ENCODE measurements around the gene HAL.

Gene HAL, protein sequence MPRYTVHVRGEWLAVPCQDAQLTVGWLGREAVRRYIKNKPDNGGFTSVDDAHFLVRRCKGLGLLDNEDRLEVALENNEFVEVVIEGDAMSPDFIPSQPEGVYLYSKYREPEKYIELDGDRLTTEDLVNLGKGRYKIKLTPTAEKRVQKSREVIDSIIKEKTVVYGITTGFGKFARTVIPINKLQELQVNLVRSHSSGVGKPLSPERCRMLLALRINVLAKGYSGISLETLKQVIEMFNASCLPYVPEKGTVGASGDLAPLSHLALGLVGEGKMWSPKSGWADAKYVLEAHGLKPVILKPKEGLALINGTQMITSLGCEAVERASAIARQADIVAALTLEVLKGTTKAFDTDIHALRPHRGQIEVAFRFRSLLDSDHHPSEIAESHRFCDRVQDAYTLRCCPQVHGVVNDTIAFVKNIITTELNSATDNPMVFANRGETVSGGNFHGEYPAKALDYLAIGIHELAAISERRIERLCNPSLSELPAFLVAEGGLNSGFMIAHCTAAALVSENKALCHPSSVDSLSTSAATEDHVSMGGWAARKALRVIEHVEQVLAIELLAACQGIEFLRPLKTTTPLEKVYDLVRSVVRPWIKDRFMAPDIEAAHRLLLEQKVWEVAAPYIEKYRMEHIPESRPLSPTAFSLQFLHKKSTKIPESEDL

DNA sequence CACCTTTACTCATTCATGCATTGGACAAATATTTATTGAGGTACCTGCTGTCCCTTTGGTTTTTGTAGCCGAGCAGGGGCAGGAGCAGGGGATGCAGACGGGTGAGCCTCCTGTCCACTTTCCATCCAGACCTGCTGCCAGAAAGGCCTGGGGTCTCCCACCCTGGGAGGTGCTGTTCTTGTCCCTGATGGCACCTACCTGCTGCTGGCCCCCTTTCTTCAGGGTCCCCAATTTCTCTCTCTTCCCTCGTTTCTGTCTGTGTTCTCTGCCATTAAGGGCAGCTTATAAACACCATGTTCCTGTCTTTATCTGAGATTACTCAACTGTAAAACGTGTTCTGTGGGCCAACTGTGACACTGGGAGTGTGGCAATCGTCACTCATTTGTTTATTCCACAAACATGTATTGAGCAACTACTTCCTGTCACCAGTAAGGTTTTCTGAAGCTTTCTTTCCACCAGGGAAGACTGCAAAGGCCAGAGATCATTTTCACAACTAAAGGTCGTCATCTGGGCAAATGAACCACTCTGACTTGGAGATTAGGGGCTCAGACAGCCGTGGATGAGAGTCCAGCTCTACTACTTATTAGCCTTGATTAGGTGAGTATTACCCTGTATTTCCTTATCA, at the start of gene HAL:
Gene HAL (minus strand): TSS at position 311 of the 625 bp plus-strand sequence. CDS start 434 bp downstream, outside the sequence.
- in situ Hi-C loops (cut with MboI; ENCODE audit: low sequenced_read_pairs), result no loop called here

DNA sequence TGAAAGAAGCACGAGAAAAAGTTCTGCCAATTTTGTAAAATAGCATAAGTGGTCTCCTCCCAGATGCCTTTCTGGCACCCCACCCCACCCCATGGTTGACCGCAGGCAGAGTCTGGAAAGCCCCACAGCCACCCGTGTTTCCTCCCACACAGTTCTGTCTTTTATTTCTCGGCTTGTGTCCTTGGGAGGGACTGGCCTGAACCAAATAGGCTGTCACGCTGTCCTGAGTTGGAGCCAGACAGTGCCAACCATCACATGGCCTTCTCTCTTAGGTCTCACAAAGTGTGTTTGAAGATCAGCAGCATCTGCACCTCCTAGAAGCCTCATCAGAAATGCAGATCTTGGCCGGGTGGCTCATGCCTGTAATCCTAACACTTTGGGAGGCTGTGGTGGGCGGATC, 49.4 kb upstream of the HAL start:
- in situ Hi-C loops (cut with MboI; ENCODE audit: low sequenced_read_pairs), result no loop called here

DNA sequence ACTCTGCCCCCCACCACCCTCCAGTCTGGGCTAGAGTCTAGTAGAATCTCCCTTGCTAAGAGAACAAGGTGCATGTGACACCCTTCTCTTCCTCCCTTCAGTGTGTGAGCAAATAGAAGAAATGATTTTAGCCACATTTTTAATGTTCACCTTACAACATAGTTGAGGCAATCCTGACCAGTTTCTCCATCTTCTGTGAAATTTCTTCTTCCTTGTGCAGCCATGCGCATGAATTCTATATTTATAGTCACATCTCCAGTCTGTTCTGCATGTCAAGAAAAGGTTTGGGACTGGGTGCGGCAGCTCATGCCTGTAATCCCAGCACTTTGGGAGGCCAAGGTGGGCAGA, 48.8 kb upstream of the HAL start:
- in situ Hi-C loops (cut with MboI; ENCODE audit: low sequenced_read_pairs), result no loop called here

DNA sequence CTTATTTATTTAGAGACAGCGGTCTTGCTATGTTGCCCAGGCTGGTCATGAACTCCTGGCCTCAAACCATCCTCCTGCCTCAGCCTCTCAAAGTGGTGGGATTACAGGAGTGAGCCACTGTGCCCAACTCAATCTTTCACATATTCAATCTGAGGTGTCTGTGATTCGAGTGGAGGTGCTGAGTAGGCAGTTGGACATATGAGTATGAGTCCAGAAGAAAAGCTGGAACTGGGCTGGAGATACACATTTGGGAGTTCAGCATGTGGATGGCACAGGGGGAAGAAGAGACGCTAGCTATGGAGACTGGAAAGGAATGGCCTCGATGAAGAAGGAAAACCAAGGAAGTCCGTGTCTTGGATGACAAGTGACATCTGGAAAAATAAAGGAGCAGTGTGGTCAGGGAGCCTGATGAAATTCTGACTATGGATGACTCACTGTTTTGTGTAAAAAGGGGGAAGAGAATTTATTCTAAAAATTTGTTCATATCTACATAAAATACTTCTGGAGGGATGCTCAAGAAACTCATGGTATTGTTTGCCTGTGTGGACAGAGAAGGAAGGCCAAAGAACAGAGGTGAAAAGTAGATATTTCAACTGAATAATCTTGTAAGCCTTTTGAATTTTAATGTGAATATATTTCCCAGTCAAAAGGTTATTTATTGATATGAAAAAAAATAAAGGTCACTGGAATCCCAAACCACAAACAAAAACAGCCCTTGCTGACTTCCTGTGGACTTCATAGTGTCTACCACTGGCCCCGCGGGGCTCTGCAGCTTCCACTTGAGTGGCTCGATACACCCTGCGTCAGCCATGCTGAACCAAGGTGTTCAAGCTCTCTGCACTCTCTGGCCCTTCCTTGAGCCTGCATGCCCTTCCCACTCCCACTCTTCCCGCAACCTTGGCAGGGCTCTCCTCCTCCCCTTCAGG, 48.1 kb upstream of the HAL start:
- in situ Hi-C loops (cut with MboI; ENCODE audit: low sequenced_read_pairs), result no loop called here

DNA sequence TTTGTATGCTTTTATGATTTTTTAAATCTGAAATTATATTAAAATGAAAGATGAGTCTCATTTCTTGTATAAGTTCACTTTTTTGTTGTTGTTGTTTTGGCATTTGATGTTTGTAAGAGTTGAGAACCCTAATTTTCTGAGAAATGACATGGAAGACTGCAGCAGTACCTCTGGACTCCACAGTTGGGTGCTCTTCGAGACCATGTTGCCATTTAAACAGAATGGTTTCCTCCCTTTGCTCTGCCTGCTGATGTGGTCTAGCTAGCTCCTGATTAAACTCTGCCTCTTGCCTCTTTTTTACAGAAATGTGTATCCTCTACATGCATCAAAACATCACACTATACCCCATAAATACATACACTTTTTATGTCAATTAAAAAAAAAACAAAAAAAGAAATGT, 45.0 kb upstream of the HAL start:
- in situ Hi-C loops (cut with MboI; ENCODE audit: low sequenced_read_pairs), result no loop called here

DNA sequence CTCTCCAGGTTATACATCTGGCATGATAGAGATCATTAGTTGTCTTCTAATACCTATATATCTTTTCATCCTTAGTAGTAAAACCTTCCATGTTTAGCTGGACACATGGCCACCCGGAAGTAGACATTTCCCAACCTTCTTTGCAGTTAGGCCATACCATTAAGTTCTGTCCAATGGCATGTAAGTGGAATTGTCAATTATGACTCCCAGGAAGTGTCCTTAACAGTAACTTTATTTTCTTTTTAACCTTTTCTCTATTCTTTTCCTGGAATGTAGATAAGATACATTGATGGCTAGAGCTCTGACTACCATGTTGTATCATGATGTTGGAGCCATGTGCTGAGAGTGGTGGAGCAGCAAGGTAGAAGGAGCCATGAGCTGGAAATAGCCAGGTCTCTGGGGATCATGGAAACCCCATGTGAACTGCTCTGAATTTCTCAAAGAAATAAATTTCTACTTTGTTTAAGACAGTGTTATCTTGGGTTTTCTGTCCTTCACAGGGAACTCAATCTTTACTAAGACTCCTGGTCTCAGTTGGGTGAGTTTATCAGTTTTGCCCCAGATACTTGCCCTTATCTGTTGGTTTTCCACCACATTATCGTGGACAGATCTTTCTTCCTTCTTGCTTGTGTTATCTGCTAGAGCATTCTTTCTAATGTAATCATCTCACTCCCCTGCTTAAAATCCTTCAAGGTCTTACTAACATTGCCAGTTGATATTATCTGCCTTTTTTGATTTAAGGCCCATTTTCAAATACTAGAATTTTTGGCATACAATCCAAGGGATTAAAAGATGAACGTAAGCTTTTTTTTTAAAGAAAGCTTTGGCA, 44.4 kb upstream of the HAL start:
- in situ Hi-C loops (cut with MboI; ENCODE audit: low sequenced_read_pairs), result no loop called here

DNA sequence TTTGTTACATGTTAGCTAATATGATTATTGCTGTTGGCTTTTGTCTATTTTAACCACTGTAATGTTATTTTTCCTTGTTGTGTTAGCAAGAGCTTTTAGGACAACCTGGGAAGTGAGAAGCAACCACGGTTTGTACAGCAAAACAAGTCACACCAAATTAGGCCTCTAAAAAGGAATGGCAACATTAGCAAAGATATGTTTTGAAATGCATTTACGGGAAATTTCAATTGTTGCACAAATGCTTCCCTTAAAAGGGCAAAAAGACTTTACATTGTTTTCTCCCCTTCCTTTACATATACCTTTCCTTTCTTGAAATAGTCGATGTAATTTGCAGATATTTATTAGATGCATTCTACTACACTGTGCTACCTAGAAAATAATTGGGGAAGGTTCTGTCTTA, 43.4 kb upstream of the HAL start:
- in situ Hi-C loops (cut with MboI; ENCODE audit: low sequenced_read_pairs), result no loop called here

DNA sequence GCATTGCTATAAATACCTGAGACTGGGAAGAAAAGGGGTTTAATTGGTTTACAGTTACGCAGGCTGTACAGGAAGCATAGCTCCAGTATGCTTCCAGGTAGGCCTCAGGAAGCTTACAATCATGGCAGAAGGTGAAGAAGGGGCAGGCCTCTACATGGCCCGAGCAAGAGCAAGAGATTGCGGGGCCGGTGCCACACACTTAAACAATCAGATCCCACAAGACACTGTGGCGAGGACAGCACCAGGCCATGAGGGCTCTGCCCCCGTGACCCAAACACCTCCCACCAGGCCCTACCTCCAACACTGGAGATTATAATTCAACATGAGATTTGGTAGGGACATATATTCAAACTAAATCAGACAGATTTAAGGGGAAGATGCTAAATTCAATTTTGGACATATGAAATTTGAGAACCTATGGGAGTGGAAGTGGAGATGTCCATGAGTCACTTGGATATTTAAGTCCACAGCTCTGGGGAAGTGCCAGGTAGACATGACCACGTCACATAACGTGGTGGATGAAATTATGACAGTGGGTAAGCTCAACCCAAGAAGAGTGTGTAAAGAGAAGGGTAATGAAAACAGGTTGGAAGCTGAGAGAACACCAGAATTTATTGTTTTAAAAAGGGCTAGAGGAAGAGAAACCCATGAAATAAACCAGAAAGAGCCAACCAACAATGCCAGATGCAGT, 40.8 kb upstream of the HAL start:
- in situ Hi-C loops (cut with MboI; ENCODE audit: low sequenced_read_pairs), result no loop called here

DNA sequence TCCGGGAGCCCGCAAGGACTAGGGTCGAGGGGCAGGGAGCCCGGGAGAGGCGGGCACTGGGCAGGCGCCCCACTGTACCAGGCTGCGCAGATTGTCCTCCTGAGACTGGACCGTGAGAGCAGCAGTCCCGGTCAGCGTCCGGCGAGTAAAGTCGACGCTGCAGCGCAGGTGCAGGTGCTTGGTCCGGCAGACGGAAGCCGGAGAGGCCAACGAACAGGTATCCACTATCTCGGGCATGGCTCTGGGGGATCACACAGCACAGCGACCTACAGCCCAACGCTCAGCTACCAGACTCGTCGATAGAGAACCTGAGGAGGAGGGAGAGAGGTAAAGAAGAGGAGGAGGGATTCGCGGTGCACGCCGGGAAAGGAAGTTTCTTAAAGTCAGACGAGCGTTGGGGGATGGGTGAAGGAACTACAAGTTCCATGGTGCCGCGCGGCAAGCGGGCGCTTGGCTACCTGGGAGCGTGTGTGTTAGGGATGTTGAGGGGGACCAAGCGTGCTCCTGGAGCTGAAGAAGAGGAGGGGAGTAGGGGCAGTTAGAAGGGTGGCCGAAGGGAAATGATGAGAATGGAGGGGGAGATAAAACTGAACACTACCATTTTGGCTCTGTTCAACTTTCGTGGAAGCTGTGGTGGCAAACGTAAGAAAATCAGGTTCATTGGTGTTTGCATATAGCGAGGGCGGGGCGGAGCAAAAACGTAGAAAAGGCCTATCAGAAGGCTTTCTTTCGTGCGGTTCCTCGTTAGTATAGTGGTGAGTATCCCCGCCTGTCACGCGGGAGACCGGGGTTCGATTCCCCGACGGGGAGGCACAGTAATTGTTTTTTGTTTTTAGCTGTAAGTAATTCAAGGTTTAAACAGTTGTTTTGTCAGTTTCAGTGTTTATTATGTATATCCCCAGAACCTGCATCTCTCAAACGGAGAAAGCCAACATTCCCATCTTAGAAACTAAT, 39.4 kb upstream of the HAL start, which contains the start of gene LTA4H:
Gene LTA4H (minus strand): TSS at position 305 of the 954 bp plus-strand sequence. CDS start 68 bp downstream, at position 237.
- in situ Hi-C loops (cut with MboI; ENCODE audit: low sequenced_read_pairs), result no loop called here

DNA sequence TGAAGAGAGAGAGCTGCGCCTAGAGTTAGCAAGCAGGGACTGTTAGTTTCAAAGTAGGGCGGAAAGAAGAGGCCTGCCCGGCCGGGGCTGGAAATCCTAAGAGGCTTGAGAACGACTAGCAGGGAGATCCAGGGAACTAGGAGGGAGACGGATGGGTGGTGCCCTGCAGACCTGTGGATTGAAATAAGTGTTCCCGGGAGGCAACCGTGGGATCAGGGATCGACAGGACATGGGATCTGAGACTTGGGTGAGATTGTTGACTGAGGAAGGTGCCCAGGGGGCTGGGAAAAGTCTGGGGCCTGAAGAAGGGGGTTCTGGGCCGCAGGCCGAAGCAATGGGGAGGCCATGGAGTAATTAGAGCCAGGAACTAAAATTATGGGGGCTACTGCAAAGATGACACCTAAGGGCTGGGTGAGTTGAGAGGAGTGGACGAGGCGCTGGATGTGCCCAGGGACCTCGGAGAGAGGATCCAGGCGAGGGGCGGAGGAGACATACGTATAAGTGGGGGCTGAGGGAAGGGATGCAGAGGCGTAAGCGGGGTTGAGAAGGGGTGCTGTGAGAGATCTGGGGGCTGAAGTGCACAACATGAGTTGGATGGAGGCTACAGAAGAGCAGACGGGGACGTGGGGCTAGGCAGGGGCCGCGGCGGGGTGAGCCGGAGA, 38.6 kb upstream of the HAL start:
- in situ Hi-C loops (cut with MboI; ENCODE audit: low sequenced_read_pairs), result no loop called here

DNA sequence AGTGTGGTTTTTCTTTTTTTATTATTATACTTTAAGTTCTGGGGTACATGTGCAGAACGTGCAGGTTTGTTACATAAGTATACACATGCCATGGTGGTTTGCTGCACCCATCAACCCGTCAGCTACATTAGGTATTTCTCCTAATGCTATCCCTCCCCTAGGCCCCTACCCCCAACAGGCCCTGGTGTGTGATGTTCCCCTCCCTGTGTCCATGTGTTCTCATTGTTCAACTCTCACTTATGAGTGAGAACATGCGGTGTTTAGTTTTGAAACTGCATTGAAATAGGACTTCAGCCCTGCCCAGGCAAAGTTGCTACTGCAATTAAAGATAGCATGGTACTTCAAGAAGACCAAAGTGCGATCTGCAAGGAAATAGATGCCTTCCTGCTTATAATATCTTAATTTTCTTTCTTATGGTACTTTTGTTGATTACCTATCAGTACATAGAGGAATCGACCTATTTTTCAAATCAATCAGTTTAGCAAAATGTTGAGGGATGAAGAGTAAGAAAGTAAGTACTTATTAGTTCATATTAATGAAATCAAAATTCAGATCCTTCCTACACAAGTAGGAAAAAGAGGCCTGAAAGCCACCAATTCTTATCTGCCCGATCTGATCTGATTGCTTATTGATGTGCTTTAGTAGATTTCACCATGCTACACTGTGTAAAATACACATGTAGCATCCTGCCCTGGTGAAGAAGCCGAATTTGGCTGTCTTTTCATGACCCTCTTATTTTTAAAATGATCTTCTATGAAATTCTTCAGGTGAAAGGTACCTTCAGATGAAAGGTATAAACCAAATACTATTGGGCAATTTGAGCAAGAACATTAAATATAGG, 37.6 kb upstream of the HAL start:
- in situ Hi-C loops (cut with MboI; ENCODE audit: low sequenced_read_pairs), result no loop called here

DNA sequence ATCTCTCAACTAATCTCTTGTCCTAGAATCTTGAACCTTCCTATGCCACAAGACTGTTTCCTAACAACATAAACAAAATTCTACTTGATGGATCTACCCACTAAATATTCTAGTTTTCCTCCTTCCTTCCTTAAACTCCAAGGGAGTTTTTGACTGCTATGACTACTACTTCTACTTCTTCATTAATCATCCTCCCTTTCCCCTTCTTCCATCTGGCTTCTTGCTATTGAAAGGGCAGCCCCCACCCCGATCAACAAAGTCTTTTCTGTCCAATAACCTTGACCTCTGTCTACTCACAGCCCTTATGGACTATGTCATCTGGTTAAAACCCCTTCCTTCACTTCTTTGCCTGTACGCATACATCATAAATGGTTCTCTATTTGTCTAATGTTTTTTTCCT, 33.7 kb upstream of the HAL start:
- in situ Hi-C loops (cut with MboI; ENCODE audit: low sequenced_read_pairs), result no loop called here

DNA sequence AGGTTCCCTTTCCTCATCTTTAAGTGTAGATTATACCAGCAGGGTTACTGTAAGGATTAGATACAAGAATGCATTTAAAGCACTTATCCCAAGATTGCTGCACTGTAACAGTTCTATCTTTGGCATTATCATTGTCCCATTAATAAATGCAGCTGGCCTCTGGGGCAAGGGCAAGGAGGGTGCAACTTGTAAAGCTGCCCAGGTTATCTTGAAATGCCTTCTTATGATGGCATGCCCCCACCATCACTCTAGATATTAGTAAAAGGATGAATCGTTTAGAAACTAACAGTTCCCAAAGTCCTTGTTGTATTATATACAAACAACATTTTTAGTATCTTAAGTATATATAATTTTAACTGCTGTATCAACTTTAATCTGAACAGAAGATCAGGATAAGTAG, 32.4 kb upstream of the HAL start:
- in situ Hi-C loops (cut with MboI; ENCODE audit: low sequenced_read_pairs), result no loop called here

DNA sequence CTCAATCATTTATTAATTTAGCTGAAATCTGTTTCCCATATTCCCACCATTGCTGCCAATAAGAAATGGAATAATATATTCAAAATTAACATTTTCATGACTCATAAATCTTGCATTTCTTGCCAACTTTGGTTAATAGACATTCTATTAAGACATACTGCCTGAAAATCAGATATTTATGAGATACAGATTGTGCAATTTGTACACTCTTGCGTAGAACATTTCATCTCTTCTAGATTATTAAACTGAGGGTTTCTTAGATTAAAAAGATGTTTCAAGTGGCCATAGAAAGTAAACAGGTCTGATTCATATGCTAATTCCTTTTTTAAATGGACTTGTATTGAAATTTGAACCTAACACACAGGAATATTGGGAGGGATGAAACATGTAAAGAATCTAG, 30.2 kb upstream of the HAL start:
- in situ Hi-C loops (cut with MboI; ENCODE audit: low sequenced_read_pairs), result no loop called here

DNA sequence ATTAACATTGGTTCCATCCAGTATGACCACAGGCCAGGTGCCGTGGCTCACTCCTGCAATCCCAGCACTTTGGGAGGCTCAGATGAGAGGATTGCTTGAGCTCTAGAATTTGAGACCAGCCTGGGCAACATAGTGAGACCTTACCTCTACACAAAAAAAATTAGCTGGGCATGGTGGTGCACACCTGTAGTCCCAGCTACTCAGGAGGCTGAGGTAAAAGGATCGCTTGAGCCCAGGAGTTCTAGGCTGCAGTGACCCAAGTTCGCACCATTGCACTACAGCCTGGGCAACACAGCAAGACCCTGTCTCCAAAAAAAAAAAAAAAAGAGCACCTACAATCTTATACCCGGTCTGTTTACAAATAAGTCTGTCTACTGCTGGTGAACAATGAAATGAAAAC, 29.4 kb upstream of the HAL start:
- in situ Hi-C loops (cut with MboI; ENCODE audit: low sequenced_read_pairs), result no loop called here

DNA sequence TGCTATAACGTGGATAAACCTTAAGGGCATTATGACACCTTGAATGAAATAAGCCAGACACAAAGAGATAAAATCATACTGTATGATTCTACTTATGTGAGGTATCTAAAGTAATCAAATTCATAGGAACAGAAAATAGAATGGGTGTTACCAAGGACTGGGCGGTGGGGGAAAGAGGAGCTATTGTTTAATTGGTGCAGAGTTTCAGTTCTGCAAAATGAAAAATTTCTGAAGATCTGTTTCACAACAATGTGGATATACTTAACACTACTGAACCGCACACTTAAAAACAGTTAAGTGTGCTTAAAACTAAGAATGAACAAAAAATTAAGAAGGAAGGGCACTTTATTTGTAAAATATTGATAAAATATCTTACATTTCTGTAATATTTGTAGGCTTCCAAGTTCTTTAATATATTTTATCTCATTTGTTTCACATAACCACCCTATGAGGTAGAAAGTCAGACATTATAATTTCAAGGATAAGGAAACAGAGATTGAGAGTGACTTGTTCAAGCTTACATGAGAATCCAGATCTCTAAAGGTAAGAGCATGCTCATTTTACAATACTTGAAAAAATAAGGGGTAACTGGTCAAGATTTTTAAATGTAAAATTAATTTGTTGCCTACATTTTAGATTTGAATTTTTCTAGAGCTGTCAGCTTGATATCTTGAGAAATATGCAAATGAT, 24.3 kb upstream of the HAL start:
- in situ Hi-C loops (cut with MboI; ENCODE audit: low sequenced_read_pairs), result no loop called here
